Cerebellar nuclear complex (tissue), 1 donor: ENCODE measurements around the gene C19orf25.
A peak's percentile ranks its signal among the peaks of the same experiment; 100 is the strongest.

Experiments
- DNase-seq, 2 experiments: peaks; one replicate each; lab custom pipeline; 2025; lab: John Stamatoyannopoulos, UW

C19orf25 gene

DNA sequence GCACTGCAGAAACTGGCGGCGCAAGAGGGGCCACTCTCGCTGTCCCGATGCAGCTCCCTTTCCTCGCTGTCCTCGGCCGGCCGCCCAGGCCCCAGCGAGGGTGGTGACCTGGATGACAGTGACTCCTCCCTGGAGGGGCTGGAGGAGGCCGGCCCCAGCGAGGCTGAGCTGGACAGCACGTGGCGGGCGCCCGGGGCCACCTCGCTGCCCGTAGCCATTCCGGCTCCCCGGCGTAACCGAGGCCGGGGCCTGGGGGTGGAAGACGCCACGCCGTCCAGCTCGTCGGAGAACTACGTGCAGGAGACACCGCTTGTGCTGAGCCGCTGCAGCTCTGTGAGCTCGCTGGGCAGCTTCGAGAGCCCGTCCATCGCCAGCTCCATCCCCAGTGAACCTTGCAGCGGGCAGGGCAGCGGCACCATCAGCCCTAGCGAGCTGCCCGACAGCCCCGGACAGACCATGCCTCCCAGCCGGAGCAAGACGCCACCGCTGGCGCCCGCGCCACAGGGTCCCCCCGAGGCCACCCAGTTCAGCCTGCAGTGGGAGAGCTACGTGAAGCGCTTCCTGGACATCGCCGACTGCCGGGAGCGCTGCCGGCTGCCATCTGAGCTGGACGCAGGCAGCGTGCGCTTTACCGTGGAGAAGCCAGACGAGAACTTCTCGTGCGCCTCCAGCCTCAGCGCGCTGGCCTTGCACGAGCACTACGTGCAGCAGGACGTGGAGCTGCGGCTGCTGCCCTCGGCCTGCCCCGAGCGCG lies 12.4 kb downstream of the C19orf25 start:
- no peak for DNase-seq

DNA sequence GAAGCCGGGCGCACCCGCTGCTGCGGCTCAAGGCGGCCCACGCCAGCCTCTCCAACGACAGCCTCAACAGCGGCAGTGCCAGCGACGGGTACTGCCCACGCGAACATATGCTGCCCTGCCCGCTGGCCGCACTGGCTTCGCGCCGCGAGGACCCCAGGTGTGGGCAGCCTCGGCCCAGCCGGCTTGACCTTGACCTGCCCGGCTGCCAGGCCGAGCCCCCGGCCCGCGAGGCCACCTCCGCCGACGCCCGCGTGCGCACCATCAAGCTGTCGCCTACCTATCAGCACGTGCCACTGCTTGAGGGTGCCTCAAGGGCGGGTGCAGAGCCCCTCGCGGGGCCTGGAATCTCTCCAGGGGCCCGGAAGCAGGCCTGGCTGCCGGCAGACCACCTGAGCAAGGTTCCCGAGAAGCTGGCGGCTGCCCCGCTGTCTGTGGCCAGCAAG lies 13.0 kb downstream of the C19orf25 start:
- no peak for DNase-seq

DNA sequence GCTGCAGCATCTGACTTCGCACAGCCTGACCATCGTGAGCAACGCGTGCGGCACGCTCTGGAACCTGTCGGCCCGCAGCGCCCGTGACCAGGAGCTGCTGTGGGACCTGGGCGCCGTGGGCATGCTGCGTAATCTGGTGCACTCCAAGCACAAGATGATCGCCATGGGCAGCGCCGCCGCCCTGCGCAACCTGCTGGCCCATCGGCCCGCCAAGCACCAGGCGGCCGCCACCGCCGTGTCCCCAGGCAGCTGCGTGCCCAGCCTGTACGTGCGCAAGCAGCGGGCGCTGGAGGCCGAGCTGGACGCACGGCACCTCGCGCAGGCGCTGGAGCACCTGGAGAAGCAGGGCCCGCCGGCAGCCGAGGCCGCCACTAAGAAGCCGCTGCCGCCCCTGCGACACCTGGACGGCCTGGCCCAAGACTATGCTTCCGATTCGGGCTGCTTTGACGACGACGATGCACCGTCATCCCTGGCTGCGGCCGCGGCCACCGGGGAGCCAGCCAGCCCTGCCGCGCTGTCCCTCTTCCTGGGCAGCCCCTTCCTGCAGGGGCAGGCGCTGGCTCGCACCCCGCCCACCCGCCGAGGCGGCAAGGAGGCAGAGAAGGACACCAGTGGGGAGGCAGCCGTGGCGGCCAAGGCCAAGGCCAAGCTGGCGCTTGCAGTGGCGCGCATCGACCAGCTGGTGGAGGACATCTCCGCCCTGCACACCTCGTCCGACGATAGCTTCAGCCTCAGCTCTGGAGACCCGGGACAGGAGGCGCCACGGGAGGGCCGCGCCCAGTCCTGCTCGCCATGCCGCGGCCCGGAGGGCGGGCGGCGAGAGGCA lies 13.6 kb downstream of the C19orf25 start:
- peak in 1 of 2 experiments; percentile 55 for DNase-seq

DNA sequence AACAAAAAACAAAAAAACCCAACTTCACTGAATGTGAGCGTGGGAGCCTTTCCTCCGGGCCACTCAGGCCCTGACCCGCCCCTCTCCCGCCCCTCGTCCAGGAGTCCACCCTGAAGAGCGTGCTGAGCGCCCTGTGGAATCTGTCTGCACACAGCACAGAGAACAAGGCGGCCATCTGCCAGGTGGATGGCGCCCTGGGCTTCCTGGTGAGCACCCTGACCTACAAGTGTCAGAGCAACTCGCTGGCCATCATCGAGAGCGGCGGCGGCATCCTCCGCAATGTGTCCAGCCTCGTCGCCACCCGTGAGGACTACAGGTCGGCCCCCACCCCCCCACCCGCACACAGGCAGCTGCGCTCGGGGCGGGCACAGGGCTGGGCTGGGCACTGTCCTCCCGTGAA lies 17.2 kb downstream of the C19orf25 start:
- no peak for DNase-seq

DNA sequence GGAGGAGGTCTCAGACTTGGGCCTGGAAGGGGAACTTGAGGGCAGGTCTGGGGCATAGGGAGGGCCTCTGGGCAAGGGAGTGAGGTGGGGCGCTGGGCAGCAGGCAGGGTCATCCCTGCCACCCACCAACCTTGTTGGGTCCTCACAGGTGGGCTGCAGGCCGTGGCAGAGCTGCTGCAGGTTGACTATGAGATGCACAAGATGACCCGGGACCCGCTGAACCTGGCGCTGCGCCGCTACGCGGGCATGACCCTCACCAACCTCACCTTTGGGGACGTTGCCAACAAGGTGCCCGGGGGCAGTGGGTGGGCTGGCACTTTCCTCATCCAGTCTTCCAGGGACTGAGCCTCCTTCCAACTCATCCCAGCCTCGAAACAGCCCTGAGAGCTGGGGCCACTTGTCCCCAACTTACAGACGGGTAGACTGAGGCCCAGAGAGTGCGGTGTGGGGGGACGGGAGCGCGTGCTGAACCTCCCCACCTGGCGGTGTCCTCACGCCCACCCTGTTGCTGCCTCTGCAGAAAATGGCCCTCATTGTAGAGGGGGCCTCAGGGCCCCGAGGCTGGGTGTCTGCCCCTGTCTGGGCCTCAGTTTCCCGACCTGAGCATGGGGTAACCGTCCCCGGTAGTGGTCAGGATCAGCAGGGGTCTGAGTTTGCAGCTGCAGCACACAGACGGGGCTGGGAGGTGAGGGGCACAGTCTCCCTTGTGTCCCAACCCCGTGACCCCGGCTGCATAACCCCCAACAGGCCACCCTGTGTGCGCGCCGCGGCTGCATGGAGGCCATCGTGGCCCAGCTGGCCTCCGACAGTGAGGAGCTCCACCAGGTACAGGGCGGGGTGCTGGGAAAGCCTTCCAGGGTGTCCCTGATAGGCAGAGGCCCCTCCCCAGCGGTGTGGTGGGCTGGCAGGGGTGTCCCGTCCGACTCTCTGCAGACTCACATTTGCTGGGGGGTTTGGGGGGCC lies 18.7 kb downstream of the C19orf25 start:
- DNase-seq = no peak

DNA sequence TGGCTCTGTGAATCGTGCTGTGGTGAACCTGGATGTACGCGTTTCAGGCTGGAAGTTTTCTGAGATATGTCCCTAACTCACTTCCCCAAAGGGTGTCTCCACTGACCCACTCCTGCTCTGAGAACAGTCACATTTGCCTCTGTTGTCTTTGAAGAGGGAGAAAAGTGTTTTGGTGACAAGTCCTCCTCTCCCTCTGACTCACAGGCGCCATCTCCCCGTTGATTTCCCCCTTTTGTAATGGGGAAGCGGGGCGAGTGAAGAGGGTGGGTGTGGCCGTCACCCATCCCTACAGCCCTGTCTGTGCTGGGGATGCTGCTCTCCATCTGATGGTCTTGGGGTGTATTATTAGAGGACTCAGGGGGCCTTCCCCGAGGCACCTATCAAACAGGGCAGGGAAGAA lies 19.5 kb downstream of the C19orf25 start:
- no peak for DNase-seq

DNA sequence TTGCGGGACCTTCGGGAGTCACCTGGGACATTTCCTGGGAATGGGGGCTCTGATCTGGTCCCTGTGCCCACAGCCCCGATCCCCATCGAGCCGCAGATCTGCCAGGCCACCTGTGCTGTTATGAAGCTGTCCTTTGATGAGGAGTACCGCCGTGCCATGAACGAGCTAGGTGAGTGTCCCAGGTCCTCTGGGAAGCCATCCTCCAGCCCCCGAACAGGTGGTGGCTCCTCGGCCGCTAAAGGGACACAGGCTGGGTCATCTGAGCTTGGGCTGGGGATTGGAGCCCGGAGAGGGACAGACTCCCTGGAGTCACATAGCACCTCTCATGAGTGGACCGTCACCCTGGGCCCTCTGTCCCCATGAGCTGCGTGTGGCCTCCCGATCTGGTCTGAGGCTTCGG lies 21.1 kb downstream of the C19orf25 start:
- no peak for DNase-seq

DNA sequence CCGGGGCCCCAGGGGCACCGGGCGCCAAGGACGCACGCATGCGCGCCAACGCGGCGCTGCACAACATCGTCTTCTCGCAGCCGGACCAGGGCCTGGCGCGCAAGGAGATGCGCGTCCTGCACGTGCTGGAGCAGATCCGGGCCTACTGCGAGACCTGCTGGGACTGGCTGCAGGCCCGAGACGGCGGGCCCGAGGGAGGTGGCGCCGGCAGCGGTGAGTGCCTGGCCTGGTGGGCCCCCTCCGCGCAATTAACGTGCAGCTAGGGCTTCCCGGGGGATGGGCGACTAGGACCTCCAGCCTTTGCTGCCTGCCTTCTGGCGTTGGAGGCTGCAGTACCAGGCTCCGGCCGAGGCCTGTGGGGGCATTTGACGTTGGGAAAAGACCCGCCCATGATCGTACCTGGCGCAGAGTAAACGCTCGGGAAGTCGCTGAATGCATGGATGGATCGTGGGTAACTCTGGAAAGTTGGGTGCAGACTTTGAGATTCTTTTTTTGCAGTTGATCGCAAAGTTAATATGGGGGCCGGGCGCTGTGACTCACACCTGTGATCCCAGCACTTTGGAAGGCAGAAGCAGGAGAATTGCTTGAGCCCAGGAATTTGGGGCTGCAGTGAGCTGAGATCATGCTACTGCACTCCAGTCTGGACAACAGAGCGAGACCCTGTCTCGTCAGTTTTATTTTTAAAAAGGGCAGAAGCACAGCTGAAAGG lies 21.8 kb downstream of the C19orf25 start:
- no peak for DNase-seq

DNA sequence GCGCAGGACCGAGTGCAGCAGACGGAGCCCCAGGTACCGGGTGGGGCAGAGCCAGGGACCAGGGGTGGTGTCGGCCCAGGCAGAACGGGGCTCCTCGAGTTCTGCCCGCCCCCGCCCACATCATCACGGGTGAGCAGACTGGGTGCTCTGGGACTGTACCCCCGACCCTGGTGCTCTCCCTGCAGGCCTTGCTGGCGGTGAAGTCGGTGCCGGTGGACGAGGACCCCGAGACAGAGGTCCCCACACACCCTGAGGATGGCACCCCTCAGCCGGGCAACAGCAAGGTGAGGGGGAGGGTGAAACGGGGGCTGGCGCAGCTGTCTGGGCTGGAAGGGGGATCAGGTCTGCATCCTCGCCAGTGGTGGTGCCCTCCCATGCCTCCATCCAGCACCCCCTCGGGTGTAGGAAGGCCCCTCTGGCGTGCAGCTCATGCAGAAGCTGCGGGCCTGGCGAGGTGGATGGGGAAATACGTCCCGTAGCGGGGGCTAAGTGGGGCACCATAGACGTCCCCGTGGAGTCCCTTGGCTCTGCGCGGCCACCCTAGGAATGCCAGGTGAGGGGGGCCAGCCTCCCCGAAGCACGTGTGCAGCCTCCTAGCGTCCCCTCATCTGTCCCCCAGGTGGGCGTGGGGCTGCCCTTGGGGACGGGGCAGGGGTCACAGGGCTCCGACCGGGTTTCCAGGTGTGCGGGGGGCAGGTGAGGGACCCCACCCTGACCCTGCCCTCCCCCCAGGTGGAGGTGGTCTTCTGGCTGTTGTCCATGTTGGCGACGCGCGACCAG lies 22.7 kb downstream of the C19orf25 start:
- DNase-seq = no peak

DNA sequence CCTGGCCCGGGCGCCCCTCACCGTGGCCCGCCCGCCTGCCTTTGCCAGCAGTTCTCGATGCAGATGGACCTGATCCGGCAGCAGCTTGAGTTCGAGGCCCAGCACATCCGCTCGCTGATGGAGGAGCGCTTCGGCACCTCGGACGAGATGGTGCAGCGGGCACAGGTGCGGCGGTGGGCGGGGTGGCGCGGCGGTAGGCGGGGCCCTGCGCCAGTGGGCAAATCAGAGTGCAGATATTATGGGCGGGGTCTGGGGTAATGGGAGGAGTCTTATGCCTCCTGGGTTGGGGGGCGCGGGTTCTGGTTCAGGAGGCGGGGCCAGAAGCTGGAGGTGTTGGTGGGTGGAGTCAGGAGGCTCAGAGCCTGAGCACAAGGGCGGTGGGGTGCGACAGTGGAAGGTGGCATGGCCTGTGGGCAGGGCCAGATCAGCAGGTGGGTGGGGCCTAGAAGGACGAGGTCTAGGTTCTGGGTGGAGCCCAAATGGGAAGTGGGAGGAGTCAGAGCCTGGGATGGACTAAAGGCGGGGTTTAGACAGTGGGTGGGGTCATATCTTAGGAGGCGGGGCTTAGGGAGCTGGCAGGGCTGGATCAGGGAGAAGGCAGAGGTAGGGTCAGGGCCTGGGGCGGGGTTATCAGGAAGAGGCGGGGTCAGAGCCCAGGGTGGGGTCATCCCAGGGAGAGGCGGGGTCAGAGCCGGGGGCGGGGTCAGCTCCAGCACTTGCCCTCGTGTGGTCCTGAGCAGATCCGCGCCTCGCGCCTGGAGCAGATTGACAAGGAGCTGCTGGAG lies 23.5 kb downstream of the C19orf25 start:
- no peak for DNase-seq

DNA sequence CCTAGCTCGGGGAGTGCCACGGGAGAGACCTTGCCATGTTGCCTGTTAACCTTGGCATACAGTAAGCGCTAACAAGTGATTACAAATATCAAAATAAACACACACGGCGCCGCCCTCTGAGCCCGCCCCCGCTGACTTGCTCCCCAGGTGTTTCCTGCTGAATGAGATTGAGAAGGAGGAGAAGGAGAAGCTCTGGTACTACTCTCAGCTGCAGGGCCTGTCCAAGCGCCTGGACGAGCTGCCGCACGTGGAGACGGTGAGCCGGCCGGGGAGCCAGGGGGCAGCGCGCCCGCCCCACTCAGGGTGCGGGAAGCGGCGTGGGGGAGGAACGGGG lies 24.0 kb downstream of the C19orf25 start:
- DNase-seq = no peak

DNA sequence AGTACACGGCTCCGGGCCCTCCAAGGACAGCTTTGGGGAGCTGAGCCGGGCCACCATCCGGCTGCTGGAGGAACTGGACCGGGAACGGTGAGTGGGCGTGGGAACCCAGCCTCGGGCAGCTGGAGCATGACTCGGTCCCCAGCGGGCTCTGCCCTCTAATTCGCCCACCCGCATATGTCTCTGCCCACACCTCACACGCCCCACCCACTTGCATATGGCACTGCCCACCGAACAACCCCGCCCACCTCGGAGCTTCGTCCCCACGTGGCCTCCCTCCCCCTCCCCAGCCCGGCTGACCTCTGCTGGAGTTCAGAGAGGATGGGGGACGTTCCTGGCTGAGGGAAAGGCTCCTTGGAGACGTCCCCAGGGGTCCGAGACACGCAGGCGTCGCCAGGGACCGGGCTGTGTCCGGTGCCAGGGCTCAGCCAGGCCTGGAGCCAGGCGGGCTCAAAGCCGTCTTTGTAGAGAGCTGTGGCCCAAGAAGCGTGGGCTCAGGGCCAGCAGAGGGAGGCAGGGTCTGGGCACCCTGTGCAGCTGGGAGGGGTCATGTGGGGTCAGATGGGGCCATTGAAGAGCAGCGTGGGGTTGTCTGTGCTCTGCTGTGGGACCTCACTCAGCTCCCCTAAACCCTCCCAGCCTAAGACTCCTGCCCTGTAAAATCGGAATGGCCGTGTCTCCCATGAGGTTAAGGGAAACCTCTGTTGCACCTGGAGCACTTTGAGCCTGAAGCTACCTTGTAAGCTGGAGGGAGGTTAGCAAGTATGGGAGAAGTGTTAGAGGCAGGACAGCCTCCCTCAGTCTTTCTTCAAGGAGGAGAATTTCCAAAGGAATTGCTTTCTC lies 25.3 kb downstream of the C19orf25 start:
- no peak for DNase-seq

DNA sequence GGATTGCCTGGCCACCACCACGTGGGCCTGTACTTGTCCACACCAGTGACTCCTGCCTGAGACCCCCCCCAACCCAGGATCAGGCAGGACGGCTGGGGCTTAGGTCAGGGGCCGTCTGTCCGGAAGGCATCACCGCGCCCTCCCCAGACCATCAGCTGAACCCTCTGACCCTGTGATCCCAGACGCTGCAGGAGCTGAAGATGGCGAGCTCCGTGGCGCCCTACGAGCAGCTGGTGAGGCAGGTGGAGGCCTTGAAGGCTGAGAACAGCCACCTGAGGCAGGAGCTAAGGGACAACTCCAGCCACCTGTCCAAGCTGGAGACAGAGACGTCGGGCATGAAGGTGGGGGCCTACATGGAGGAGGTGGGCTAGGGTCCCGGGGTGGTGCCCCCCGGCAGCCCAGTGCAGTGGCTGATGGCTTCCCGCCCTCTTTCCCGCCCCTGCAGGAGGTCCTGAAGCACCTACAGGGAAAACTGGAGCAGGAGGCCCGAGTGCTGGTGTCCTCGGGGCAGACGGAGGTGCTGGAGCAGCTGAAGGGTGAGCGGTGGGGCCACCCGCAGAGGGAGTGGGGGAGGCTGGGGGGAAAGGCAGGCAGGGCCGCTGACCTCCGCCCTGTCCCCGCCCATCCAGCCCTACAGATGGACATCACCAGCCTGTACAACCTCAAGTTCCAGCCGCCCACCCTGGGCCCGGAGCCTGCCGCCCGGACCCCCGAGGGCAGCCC lies 26.1 kb downstream of the C19orf25 start:
- no peak for DNase-seq

DNA sequence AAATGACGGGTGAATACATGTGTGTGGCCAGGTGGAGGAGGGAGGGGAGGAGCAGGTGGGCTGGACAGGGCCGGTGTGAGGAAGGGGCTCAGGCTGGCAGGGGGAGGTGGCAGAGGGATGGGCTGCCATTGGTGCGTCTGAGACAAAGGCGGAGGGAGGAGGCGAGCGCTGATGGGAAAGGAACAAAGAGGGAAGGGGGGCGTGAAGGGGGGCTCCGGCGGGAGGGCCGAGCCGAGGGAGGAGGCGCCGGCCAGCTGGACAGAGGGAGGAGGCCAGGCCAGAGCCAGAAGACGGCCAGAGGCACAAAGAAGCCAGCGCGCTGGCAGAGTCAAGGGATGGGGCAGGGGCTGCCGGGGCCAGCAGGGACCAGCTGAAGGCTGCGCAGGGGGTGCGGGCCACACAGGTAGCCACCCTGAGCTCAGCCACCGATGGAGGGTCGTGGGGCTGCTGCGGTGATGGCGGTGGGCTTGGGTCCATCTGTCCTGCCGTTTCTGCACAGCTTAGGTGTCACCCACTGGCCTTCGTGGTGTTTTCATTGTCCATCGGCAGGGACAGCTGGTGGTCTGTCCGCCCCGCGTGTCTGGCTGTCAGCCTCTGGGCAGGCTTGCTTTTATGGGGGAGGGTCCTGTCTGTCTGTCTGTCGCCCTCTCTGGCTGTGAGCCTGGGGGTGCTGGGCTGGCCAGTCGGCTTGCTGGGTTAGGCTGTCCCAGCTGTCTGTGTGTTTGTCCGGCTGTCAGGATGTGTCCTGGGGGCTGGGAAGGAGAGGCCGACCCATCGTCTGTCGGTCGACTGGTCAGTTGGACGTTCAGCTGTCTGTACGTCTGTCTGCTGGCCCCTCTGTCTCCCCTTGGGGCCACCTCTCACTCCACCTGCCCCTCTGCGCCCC lies 26.9 kb downstream of the C19orf25 start:
- no peak for DNase-seq

DNA sequence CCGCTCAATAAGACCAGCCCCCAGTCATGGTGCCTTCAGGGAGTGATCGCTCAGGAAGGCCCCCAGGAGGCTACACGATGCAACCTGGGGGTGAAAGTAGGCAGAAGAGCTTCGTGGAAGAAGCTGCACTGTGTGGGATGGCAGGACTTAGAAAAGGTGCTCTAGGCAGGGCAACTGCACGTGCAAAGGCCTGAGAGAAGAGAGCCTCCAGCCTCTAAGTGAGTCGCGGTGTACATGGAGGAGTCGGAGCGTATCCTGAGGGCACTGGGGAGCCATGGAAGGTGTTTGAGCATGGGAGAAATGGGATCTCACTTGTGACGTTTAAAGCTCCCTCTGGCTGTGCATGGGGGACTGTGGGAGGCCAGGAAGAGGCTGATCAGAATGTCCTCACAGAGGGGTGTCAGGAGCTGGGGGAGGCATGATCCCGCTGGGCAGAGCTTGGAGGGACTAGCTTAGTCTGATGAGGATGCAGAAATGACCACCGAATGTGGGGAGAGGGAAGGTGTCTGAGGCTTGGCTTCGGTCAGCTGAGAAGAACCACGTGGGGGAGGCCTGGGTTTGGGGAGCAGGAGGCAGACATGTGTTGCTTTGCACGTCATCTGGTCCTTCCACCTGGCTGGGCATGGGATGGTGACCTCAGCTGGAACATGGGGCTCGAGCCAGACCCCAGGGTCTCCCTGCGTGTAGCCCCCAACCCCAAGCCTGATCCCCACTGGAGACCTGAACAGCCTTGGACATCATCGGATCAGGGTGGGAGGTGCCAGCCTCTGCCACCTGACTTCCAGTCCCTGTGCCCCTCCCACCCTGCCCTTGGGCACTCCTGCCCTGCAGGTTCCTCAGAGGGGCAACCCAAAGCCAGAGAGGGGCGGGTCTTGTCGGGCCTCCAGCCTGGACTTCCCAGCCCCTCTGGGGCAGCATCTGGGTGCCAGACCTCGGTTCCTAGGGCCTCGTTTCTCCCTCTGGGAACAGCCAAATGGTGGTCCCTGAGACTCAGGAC lies 28.0 kb downstream of the C19orf25 start:
- no peak for DNase-seq
